ENCODE results near the gene PRKN. TPM values are rescaled to one million over a fixed set of nuclear protein-coding genes. Genes with fewer than 3 reads are reported as not detected.

The PRKN gene
- total RNA-seq, 1 experiment from 2014 or later: 2.0 TPM

GRCh38 chr6:162325051-162325450 lies 402.5 kb downstream of the PRKN start:
- WGBS (ENCODE audit: extremely low coverage, insufficient read length, low lambda C conversion rate): no CpG with 5 or more reads among the region's 4 CpGs
- Mint-ChIP-seq H3K36me3 (ENCODE audit: insufficient read depth in 1 of 3, low read depth in 3 of 3) (peaks cover 5 to 16% (median 6%) of the 10 kb centered on the region in 3 experiments), H3K4me1 (peaks cover 8 to 9% of the 10 kb centered on the region in 2 experiments), H3K4me3 (no peak overlapping the region), H3K9me3 (peaks cover 14 to 18% of the 10 kb centered on the region in 2 experiments; a peak in 4 of 5 replicates), H3K27ac (peak overlapping the region in 1 of 3 experiments; percentile 65; a peak in 1 of 7 replicates), H3K27me3 (ENCODE audit: low read depth) (no peaks in the 10 kb centered on the region)
- H3K14ac ChIP-seq (ENCODE audit: insufficient read depth, low read length): no peak overlapping the region
- H3K27ac ChIP-seq (ENCODE audit: insufficient read length, low read depth, low read length): no peak overlapping the region
- no peak overlapping the region for H3K4ac ChIP-seq (ENCODE audit: low read depth, low read length)
- H2BK120ac ChIP-seq (ENCODE audit: low read depth, low read length, poor library complexity, severe bottlenecking): no peak overlapping the region
- no peak overlapping the region for H2BK5ac ChIP-seq (ENCODE audit: insufficient read length, low read length)
- H3K56ac ChIP-seq (ENCODE audit: insufficient read length, low read depth, low read length): no peak overlapping the region
- H3K18ac ChIP-seq (ENCODE audit: insufficient read length, low read depth, low read length): no peak overlapping the region
- H2BK20ac ChIP-seq (ENCODE audit: low read depth, low read length, poor library complexity, severe bottlenecking): no peak overlapping the region
- H4K5ac ChIP-seq (ENCODE audit: insufficient read length, low read depth, low read length): no peak overlapping the region
- no peaks in the 10 kb centered on the region for H3K23me2 ChIP-seq (ENCODE audit: insufficient read length, low read depth, low read length, poor library complexity, severe bottlenecking)
- H2BK15ac ChIP-seq (ENCODE audit: low read depth, low read length): no peak overlapping the region
- no peaks in the 10 kb centered on the region for H3K27me3 ChIP-seq (ENCODE audit: insufficient read depth, low read length)
- no peaks in the 10 kb centered on the region for H3K9me3 ChIP-seq (ENCODE audit: control insufficient read depth, low read depth, low read length)
- no peak overlapping the region for H3T11ph ChIP-seq (ENCODE audit: low read length)
- H3K4me2 ChIP-seq (ENCODE audit: insufficient read depth, insufficient read length, low read length): no peak overlapping the region
- H3K4me1 ChIP-seq (ENCODE audit: insufficient read depth, low read length): no peaks in the 10 kb centered on the region
- no peaks in the 10 kb centered on the region for H3K79me2 ChIP-seq (ENCODE audit: insufficient read depth, low read length)
- no peaks in the 10 kb centered on the region for H4K20me1 ChIP-seq (ENCODE audit: control insufficient read depth, insufficient read depth, insufficient read length)
- H3K23ac ChIP-seq (ENCODE audit: insufficient read length, low read depth, low read length): no peak overlapping the region
- H2BK12ac ChIP-seq (ENCODE audit: insufficient read length, low read depth, low read length): no peak overlapping the region
- no peak overlapping the region for H3K9ac ChIP-seq (ENCODE audit: extremely low read depth, insufficient read length, low read length)
- no peak overlapping the region for H4K8ac ChIP-seq (replicated peaks; ENCODE audit: insufficient read length, low read depth, low read length)
- TF ChIP-seq CTCF (conservative IDR thresholded peaks at IDR 0.05): no peak
- no peaks in the 10 kb centered on the region for H3K79me1 ChIP-seq (ENCODE audit: insufficient read depth, low read depth, low read length, poor library complexity, severe bottlenecking)
- no peak for DNase-seq
- H2AFZ ChIP-seq (ENCODE audit: low read length): no peak overlapping the region
- no peak overlapping the region for H4K91ac ChIP-seq (ENCODE audit: insufficient read length, low read depth, low read length)
- H2AK5ac ChIP-seq (ENCODE audit: insufficient read length, low read length): no peak overlapping the region
